Smooth muscle cell (in vitro differentiated cells): Measurements from ENCODE around the gene SEMA3F. TPM values are rescaled to one million over a fixed set of nuclear protein-coding genes. Genes with fewer than 3 reads are reported as not detected.

Experiments
- DNase-seq: peaks from one replicate; lab custom pipeline; 2025; ENCODE audit not compliant: unreplicated experiment; lab: John Stamatoyannopoulos, UW
- H2AFZ ChIP-seq: fragments of 200-600 bp; sonication (generic); 2 replicates; pipeline ENCODE4 v1.6.0; 2016; ENCODE audit warnings: antibody characterized with exemption, low read depth, mild to moderate bottlenecking
- H3F3A ChIP-seq: fragments of 200-600 bp; sonication (generic); 2 replicates; pipeline ENCODE4 v1.6.0; 2017; ENCODE audit warnings: antibody characterized with exemption, low read depth
- H3K27ac ChIP-seq: fragments of 200-600 bp; sonication (generic); 2 replicates; pipeline ENCODE4 v1.5.1; 2016; ENCODE audit warnings: low read depth, mild to moderate bottlenecking
- H3K27me3 ChIP-seq: fragments of 200-600 bp; sonication (generic); 2 replicates; pipeline ENCODE4 v1.6.1; 2016; ENCODE audit warnings: low read depth, mild to moderate bottlenecking
- H3K36me3 ChIP-seq: fragments of 200-600 bp; sonication (generic); 2 replicates; pipeline ENCODE4 v1.5.1; 2016; ENCODE audit warnings: low read depth
- H3K4me1 ChIP-seq: fragments of 200-600 bp; sonication (generic); 2 replicates; pipeline ENCODE4 v1.5.1; 2016; ENCODE audit warnings: low read depth
- H3K4me2 ChIP-seq: fragments of 200-600 bp; sonication (generic); 2 replicates; pipeline ENCODE4 v1.6.0; 2016; ENCODE audit warnings: mild to moderate bottlenecking
- H3K4me3 ChIP-seq: fragments of 200-600 bp; sonication (generic); 2 replicates; pipeline ENCODE4 v1.5.1; 2016; ENCODE audit warnings: mild to moderate bottlenecking
- H3K79me2 ChIP-seq: fragments of 200-600 bp; sonication (generic); 2 replicates; pipeline ENCODE4 v1.6.0; 2016; ENCODE audit warnings: low read depth, mild to moderate bottlenecking
- H3K9ac ChIP-seq: fragments of 200-600 bp; sonication (generic); 2 replicates; pipeline ENCODE4 v1.6.0; 2016; ENCODE audit warnings: low read depth
- H3K9me3 ChIP-seq: fragments of 200-600 bp; sonication (generic); replicated peaks from 2 replicates; pipeline ENCODE4 v1.5.1; 2016; ENCODE audit warnings: low read depth
- H4K20me1 ChIP-seq: fragments of 200-600 bp; sonication (generic); 2 replicates; pipeline ENCODE4 v1.6.0; 2016; ENCODE audit warnings: low read depth
- WGBS: methylation state at CpG from one replicate; pipeline ENCODE4 v1.1.7; 2016; ENCODE audit warnings: low lambda C conversion rate; 5-methylcytosine and 5-hydroxymethylcytosine counted together
- polyA plus RNA-seq: library from polyadenylated mRNA; unstranded; fragments of >200 nt; fragmentation: Nextera tagmentation; extraction: Ambion mirVana; gene quantifications from 2 replicates; pipeline ENCODE4 v1.2.1, GENCODE V29; 2016
- total RNA-seq: library from RNA; depleted of rRNA; stranded (reverse); fragments of >200 nt; gene quantifications from 2 replicates; pipeline ENCODE4 v1.2.3, GENCODE V29; 2014
- TF ChIP-seq, protein P1 (sequence below): fragments of 200-600 bp; sonication (generic); IDR thresholded peaks from 2 replicates; pipeline ENCODE4 v1.5.1; 2017; ENCODE audit warnings: borderline replicate concordance, mild to moderate bottlenecking, antibody characterized with exemption; ENCODE audit not compliant: insufficient read depth, poor library complexity, severe bottlenecking

The SEMA3F gene
- total and polyA plus RNA-seq, 2 experiments from 2014 or later: 9.2 to 16.9 TPM

DNA sequence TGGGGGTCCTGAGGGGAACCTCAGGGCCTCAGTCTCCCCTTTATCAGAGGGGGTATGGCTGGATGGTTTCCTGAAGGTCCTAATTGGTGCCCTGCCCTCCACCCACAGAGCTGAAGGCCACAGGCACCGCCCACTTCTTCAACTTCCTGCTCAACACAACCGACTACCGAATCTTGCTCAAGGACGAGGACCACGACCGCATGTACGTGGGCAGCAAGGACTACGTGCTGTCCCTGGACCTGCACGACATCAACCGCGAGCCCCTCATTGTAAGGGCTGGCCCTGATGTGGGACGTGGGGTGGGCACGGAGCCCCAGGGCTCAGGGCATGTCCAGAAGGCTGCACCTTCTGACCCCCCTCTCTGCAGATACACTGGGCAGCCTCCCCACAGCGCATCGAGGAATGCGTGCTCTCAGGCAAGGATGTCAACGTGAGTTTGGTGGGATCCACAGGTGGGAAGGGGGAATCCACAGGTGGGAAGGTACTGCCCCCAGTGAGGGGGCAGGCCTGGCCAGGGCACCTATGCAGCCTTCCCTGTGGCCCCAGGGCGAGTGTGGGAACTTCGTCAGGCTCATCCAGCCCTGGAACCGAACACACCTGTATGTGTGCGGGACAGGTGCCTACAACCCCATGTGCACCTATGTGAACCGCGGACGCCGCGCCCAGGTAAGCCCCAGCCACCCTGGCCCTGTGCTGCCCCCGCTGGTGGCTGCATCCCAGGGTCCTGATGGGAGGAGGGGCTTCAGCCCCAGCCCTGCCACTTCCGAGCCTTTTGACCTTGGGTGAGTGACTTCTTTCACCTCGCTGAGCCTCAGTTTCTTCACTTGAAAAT lies 18.8 kb downstream of the SEMA3F start:
- Histone ChIP-seq H3K9me3 (no peaks in the 10 kb centered on the region), H3F3A (no peaks in the 10 kb centered on the region), H3K4me3 (no peak overlapping the region), H3K27ac (no peak overlapping the region), H4K20me1 (peaks cover 28% of the 10 kb centered on the region), H3K79me2 (no peaks in the 10 kb centered on the region), H3K4me2 (no peak overlapping the region), H3K9ac (no peak overlapping the region), H2AFZ (no peak overlapping the region), H3K4me1 (peaks cover 15% of the 10 kb centered on the region), H3K27me3 (peaks cover 9% of the 10 kb centered on the region), H3K36me3 (no peaks in the 10 kb centered on the region)
- TF ChIP-seq, protein P1, sequence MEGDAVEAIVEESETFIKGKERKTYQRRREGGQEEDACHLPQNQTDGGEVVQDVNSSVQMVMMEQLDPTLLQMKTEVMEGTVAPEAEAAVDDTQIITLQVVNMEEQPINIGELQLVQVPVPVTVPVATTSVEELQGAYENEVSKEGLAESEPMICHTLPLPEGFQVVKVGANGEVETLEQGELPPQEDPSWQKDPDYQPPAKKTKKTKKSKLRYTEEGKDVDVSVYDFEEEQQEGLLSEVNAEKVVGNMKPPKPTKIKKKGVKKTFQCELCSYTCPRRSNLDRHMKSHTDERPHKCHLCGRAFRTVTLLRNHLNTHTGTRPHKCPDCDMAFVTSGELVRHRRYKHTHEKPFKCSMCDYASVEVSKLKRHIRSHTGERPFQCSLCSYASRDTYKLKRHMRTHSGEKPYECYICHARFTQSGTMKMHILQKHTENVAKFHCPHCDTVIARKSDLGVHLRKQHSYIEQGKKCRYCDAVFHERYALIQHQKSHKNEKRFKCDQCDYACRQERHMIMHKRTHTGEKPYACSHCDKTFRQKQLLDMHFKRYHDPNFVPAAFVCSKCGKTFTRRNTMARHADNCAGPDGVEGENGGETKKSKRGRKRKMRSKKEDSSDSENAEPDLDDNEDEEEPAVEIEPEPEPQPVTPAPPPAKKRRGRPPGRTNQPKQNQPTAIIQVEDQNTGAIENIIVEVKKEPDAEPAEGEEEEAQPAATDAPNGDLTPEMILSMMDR: no peak
- no peak for DNase-seq
- 89% methylated on average over 29 of the region's 29 CpGs for WGBS

DNA sequence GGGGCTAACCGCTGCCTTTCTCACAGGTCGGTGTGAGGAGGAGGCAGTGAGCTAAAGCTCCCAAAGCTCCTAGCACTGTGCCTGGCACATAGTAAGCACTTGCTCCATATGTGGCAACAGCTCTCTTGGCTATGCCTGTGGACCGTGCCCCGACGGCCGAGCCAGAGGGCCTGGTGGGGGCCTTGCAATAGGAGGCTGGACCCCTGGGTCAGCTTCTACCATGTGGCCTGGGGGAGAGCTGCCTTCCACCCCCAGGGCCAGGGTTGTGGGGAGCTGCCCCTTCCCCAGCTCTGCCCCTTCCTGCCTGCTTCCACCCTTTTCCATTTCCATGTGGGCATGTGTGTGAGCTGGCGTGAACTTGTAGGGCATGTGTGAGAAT lies 19.4 kb downstream of the SEMA3F start:
- 89% methylated on average over 7 of the region's 7 CpGs for WGBS
- no peaks in the 10 kb centered on the region for H3K79me2 ChIP-seq
- H3K4me2 ChIP-seq: no peak overlapping the region
- H3K9me3 ChIP-seq: no peaks in the 10 kb centered on the region
- H2AFZ ChIP-seq: no peak overlapping the region
- peaks cover 9% of the 10 kb centered on the region for H3K4me1 ChIP-seq
- no peak overlapping the region for H3K4me3 ChIP-seq
- H3K27me3 ChIP-seq: peaks cover 9% of the 10 kb centered on the region
- peaks cover 22% of the 10 kb centered on the region for H4K20me1 ChIP-seq
- no peak overlapping the region for H3K27ac ChIP-seq
- peaks cover 2% of the 10 kb centered on the region for H3F3A ChIP-seq
- TF ChIP-seq, protein P1: no peak
- DNase-seq: no peak
- H3K9ac ChIP-seq: no peak overlapping the region
- H3K36me3 ChIP-seq: no peaks in the 10 kb centered on the region

DNA sequence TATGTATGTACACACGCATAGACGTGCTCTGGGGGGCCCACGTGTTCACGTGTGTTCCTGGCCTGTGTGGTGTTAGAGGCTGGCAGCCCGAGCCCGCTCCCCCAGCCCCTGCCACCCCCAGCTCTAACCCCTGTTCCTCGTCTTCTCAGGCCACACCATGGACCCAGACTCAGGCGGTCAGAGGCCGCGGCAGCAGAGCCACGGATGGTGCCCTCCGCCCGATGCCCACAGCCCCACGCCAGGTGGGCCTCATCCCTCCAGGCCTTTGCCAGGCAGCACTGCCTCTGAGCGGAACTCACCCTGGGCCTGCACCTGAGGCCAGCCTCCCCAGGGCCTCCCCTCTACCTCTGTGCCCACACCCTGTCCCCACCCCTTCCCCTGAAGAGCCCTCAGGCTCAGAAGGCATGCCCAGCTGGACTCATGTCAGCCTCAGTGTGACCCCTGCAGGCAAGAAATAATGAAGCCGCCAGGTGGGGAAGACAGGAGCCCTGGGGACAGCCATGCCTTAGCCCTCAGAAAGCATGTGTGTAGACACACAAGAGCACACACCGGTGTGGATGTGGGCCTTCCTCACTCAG lies 19.9 kb downstream of the SEMA3F start:
- peaks cover 6% of the 10 kb centered on the region for H3F3A ChIP-seq
- H4K20me1 ChIP-seq: peaks cover 18% of the 10 kb centered on the region
- peaks cover 7% of the 10 kb centered on the region for H3K4me1 ChIP-seq
- no peak overlapping the region for H3K9ac ChIP-seq
- H3K36me3 ChIP-seq: no peaks in the 10 kb centered on the region
- no peak overlapping the region for H2AFZ ChIP-seq
- 92% methylated on average over 14 of the region's 17 CpGs for WGBS
- no peaks in the 10 kb centered on the region for H3K9me3 ChIP-seq
- H3K79me2 ChIP-seq: no peaks in the 10 kb centered on the region
- TF ChIP-seq, protein P1: no peak
- H3K27ac ChIP-seq: no peak overlapping the region
- DNase-seq: no peak
- no peak overlapping the region for H3K4me3 ChIP-seq
- H3K27me3 ChIP-seq: peaks cover 9% of the 10 kb centered on the region
- H3K4me2 ChIP-seq: no peak overlapping the region

DNA sequence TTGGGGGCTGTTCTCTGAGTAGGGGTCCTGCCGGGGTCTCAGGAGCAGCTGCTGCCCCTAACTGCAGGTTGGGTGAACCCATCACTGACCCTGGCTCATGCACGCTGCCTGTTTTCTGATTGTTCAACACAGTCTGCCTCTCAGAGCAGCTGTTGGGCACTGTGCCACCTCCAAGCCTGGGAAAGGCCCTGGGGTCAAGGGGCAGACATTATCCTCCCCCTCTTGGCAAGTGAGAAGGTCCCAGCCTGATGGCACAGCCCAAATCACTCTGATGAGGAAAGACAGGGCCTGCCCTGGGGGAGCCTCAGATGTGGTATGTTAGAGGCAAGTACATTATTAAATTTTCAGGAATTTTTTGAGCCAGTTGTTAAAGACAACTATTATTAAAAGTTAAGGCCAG lies 22.2 kb downstream of the SEMA3F start:
- TF ChIP-seq, protein P1: no peak
- Histone ChIP-seq H3K9ac (no peak overlapping the region), H3K4me3 (no peak overlapping the region), H3K4me2 (no peak overlapping the region), H2AFZ (no peak overlapping the region), H3K27me3 (peaks cover 9% of the 10 kb centered on the region), H3K9me3 (no peaks in the 10 kb centered on the region), H3K27ac (no peak overlapping the region), H3F3A (peaks cover 6% of the 10 kb centered on the region), H4K20me1 (peaks cover 6% of the 10 kb centered on the region), H3K79me2 (no peaks in the 10 kb centered on the region), H3K4me1 (no peaks in the 10 kb centered on the region), H3K36me3 (no peaks in the 10 kb centered on the region)
- DNase-seq: no peak
- 96% methylated on average over 2 of the region's 2 CpGs for WGBS
